Measurements from ENCODE around the gene SLC5A11. TPM values are rescaled to one million over a fixed set of nuclear protein-coding genes. Genes with fewer than 3 reads are reported as not detected.

SLC5A11 gene
- total RNA-seq, 1 experiment from 2014 or later, result not detected

DNA sequence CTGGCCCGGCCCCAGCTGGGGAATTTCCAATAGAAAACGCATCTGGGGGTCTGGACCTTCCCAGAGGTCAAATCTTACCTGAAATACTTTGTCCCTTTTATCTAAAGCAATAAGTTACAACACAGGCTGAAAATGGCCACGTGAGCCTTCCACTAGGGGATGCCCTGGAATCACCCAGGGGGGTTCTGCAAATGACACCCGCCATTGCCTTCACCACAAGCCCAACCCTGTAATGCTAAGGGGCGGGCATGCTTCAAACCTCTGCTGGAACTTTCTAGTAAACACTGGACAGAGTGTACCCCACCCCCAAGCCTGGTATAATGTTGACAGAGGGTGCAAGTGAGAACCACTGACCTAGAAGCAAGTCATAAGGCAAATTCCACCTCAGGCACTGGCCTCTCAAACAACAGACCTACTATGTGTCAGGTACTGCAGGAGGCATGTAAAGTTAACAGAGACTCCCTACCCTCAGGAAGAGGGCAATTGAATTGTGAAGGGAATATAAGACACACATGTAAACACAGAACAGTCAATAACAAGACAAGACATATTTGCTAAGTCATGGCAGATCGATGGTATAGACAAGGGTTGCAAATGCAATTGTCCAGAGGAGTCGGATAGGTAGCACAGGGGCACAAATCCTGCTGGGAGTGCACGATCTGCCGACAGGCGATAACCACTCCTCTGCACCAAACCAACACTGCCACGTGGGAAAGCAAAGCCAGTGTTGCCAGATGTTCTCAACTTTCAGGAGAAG is 110.4 kb downstream of the SLC5A11 start:
- POLR2A ChIA-PET (ENCODE audit: low non-redundant PET), result no interaction called here
- TF ChIP-seq CTCF (conservative IDR thresholded peaks at IDR 0.05; ENCODE audit: low read depth, low read length), result no peak
- no peak for TF ChIP-seq EZH2 (IDR thresholded peaks at IDR 0.05; ENCODE audit: borderline replicate concordance, low read depth, low read length, poor library complexity, severe bottlenecking)
- intact Hi-C loops (cut with micrococcal nuclease; ENCODE audit: unreplicated experiment), result no loop called here
- no peaks in the 10 kb centered on the region for H3K9me3 ChIP-seq (ENCODE audit: low read depth, low read length, poor library complexity, severe bottlenecking)
- no TSS peak for BruUV-seq (replicated peaks)
- no peaks in the 10 kb centered on the region for H3K27me3 ChIP-seq (replicated peaks; ENCODE audit: insufficient read depth, low read depth, low read length, poor library complexity)
- peaks cover 7% of the 10 kb centered on the region for H3K4me1 ChIP-seq (ENCODE audit: insufficient read depth, low read length, poor library complexity, severe bottlenecking)
- no peak for DNase-seq (ENCODE audit: low spot score)
- H3K27ac ChIP-seq (ENCODE audit: low read depth, low read length, poor library complexity, severe bottlenecking), result no peak overlapping the region
- H3K36me3 ChIP-seq (ENCODE audit: insufficient read depth, low read length, poor library complexity, severe bottlenecking), result peaks cover 85% of the 10 kb centered on the region
- no peak overlapping the region for H3K4me3 ChIP-seq (ENCODE audit: low read depth, low read length, poor library complexity, severe bottlenecking)
- CTCF ChIA-PET, result no interaction called here

DNA sequence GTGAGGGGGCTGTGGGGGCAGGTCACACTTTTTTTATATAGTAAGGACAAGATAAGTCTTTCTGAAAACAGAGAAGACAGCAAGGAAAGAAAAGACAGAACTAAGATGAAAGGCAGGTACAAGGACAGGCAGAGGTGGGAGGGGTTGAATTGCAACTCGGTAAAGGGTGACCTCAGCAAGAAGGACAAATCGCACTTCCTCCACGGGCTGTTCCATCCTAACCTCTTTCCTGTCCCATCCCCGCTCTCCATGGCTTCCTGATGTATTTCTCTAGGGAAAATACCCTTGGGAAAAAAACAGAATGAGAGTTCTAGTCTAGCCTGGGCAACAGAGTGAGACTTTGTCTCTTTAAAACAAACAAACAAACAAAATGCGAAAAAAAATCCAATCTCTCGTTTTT is 112.1 kb downstream of the SLC5A11 start:
- POLR2A ChIA-PET (ENCODE audit: low non-redundant PET), result no interaction called here
- Histone ChIP-seq H3K9me3 (ENCODE audit: low read depth, low read length, poor library complexity, severe bottlenecking) (peaks cover 2% of the 10 kb centered on the region), H3K4me1 (ENCODE audit: insufficient read depth, low read length, poor library complexity, severe bottlenecking) (peaks cover 7% of the 10 kb centered on the region), H3K4me3 (ENCODE audit: low read depth, low read length, poor library complexity, severe bottlenecking) (no peak overlapping the region), H3K27me3 (replicated peaks; ENCODE audit: insufficient read depth, low read depth, low read length, poor library complexity) (no peaks in the 10 kb centered on the region), H3K27ac (ENCODE audit: low read depth, low read length, poor library complexity, severe bottlenecking) (no peak overlapping the region), H3K36me3 (ENCODE audit: insufficient read depth, low read length, poor library complexity, severe bottlenecking) (peaks cover 83% of the 10 kb centered on the region)
- CTCF ChIA-PET, result no interaction called here
- BruUV-seq (replicated peaks), result no TSS peak
- no peak for DNase-seq (ENCODE audit: low spot score)
- intact Hi-C loops (cut with micrococcal nuclease; ENCODE audit: unreplicated experiment), result no loop called here
- no peak for TF ChIP-seq EZH2 (IDR thresholded peaks at IDR 0.05; ENCODE audit: borderline replicate concordance, low read depth, low read length, poor library complexity, severe bottlenecking)
- TF ChIP-seq CTCF (conservative IDR thresholded peaks at IDR 0.05; ENCODE audit: low read depth, low read length), result no peak

Other genes starting within 250 kb of the SLC5A11 start
- 88.5 and 90.8 TPM in 2 replicates for gene TNRC6A, start 116.3 kb upstream of the SLC5A11 start, total RNA-seq (2021)
- gene ARHGAP17, start 169.4 kb downstream of the SLC5A11 start, total RNA-seq (2021), result 144 and 146 TPM in 2 replicates